ENCODE data around the gene GGT5. TPM values are rescaled to one million over a fixed set of nuclear protein-coding genes. Genes with fewer than 3 reads are reported as not detected.

Gene GGT5
- total RNA-seq, 2 donors from 2014 or later: 24.9 to 41.2 TPM

DNA sequence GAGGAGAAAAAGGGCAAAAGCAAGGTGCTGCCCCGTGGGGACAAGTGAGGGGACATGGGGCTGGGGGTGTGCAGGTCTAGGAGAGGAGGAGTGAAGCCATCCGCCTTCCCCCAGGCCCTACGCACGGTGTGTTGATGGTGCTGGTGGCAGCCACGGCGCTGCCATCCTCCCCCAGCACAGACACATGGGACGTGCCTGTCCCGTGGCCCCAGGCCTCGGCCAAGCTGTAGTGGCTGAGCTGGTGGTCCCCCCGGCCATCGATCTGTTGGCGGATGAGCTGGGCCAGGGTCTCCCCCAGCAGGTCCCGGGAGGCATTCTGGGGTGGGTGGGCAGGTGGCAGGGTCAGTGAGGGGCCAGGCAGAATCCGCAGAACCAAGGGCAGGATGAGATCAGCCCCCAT is 18.9 kb downstream of the GGT5 start:
- DNase-seq (no peak), ATAC-seq (no peak)
- Histone ChIP-seq H3K27ac (no peak overlapping the region), H3K4me3 (no peak overlapping the region), H3K36me3 (replicated peaks in 1 of 2; ENCODE audit: insufficient read depth in 1 of 2, low read depth in 2 of 2) (no peaks in the 10 kb centered on the region), H3K4me1 (no peaks in the 10 kb centered on the region), H3K9me3 (no peaks in the 10 kb centered on the region), H3K27me3 (no peaks in the 10 kb centered on the region)
- TF ChIP-seq POLR2A (IDR thresholded peaks at IDR 0.05) (no peak), CTCF (IDR thresholded peaks at IDR 0.05) (no peak)
- intact Hi-C loops (cut with DNase I): no loop called here
- WGBS, 2 donors: 82 to 94% methylated on average over 3 to 14 of the region's 14 CpGs

GRCh38 chr22:24225044-24225601 is 19.8 kb downstream of the GGT5 start:
- Histone ChIP-seq H3K4me3 (no peak overlapping the region), H3K4me1 (no peaks in the 10 kb centered on the region), H3K36me3 (replicated peaks in 1 of 2; ENCODE audit: insufficient read depth in 1 of 2, low read depth in 2 of 2) (no peaks in the 10 kb centered on the region), H3K27me3 (no peaks in the 10 kb centered on the region), H3K9me3 (no peaks in the 10 kb centered on the region), H3K27ac (no peak overlapping the region)
- no peak for TF ChIP-seq POLR2A (IDR thresholded peaks at IDR 0.05)
- no peak for TF ChIP-seq CTCF (IDR thresholded peaks at IDR 0.05)
- DNase-seq (no peak), ATAC-seq (no peak)
- intact Hi-C loops (cut with DNase I): no loop called here
- WGBS, 2 donors: 78% methylated on average over 14 of the region's 14 CpGs; no CpG with 5 or more reads in 1 of the 2 donors

DNA sequence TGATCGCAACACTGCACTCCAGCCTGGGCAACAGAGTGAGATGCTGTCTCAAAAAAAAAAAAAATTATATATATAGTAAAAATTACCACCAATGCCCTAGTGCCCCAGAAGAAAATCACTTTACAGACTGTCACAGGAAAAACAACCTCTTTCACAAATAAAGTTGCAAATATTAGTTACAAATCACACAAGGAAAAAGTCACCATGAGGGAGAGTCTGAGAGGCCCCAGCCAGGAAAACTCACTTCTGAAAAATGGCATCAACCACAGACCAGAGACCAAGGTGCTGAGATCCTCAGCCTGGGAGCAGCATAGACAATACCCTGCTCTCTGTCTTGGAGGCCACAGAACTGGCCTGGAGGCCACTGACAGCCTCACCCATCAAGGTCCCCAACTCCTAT is 20.4 kb downstream of the GGT5 start:
- DNase-seq (no peak), ATAC-seq (no peak)
- Histone ChIP-seq H3K27me3 (no peaks in the 10 kb centered on the region), H3K36me3 (replicated peaks in 1 of 2; ENCODE audit: insufficient read depth in 1 of 2, low read depth in 2 of 2) (no peaks in the 10 kb centered on the region), H3K27ac (no peak overlapping the region), H3K4me1 (no peaks in the 10 kb centered on the region), H3K4me3 (no peak overlapping the region), H3K9me3 (no peaks in the 10 kb centered on the region)
- whole genome bisulfite sequencing, 2 donors: 100% methylated on average over 1 of the region's 1 CpG
- intact Hi-C loops (cut with DNase I): no loop called here
- TF ChIP-seq POLR2A (IDR thresholded peaks at IDR 0.05) (no peak), CTCF (IDR thresholded peaks at IDR 0.05) (no peak)

DNA sequence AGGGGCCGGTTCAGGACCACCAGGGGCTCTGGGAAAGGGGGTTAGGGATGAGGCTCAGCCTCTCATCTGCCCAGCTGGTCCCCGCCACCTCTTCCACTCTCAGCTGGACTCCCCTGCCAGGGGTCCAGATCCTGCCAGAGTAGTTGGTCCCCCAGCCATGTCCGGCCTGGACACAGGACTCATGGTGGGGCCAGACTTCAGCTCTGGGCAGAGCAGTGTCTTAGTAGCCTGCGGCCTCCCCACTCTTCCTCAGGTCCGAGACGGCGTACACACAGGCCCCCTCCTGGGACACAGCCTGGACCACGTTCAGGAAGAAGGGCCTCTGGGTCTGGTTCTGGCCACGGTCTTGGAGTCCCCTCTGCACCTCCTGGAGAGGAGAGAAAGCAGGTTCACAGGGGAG is 25.1 kb downstream of the GGT5 start:
- H3K27ac ChIP-seq: no peak overlapping the region
- H3K9me3 ChIP-seq: no peaks in the 10 kb centered on the region
- H3K27me3 ChIP-seq: no peaks in the 10 kb centered on the region
- WGBS, 2 donors: 83 to 93% methylated on average over 6 to 7 of the region's 9 CpGs
- TF ChIP-seq CTCF (IDR thresholded peaks at IDR 0.05) (no peak), POLR2A (IDR thresholded peaks at IDR 0.05) (no peak)
- ATAC-seq (no peak), DNase-seq (no peak)
- H3K4me3 ChIP-seq: no peak overlapping the region
- no peaks in the 10 kb centered on the region for H3K4me1 ChIP-seq
- H3K36me3 ChIP-seq (replicated peaks in 1 of 2; ENCODE audit: insufficient read depth in 1 of 2, low read depth in 2 of 2): no peaks in the 10 kb centered on the region
- intact Hi-C loops (cut with DNase I): no loop called here

DNA sequence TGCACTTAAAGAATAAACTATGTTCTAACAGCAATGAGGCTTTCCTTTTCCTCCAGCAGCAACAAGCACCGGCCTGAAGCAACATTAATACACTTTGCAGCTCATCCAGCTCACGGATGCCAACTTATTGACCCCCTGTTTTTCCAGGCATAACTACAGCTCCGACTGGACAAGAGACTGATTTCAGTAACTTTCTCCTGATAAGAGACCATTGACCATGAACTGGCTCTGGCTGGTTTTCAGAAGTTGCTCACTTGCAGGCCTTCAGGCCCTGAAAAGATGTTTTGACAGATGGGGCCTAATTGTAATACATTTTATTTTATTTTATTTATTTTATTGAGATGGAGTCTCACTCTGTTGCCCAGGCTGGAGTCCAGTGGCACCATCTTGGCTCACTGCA is 27.5 kb downstream of the GGT5 start:
- no peaks in the 10 kb centered on the region for H3K36me3 ChIP-seq (replicated peaks in 1 of 2; ENCODE audit: insufficient read depth in 1 of 2, low read depth in 2 of 2)
- H3K27ac ChIP-seq: no peak overlapping the region
- no peak overlapping the region for H3K4me3 ChIP-seq
- ATAC-seq: no peak
- intact Hi-C loops (cut with DNase I): no loop called here
- no peaks in the 10 kb centered on the region for H3K4me1 ChIP-seq
- no peaks in the 10 kb centered on the region for H3K9me3 ChIP-seq
- DNase-seq: no peak
- TF ChIP-seq CTCF (IDR thresholded peaks at IDR 0.05) (no peak), POLR2A (IDR thresholded peaks at IDR 0.05) (no peak)
- no peaks in the 10 kb centered on the region for H3K27me3 ChIP-seq
- 62 to 66% methylated on average over 3 of the region's 3 CpGs for WGBS, 2 donors

Measured in body of pancreas (tissue), 4 donors.